NT2/D1 (cell line): Measurements from ENCODE around the gene LIF.

Experiments used
- SUZ12 ChIP-seq: IDR thresholded peaks from 2 replicates; pipeline ENCODE4 v1.6.1; 2011; ENCODE audit not compliant: insufficient read length, insufficient read depth; ENCODE audit errors: extremely low read depth
- ZNF274 ChIP-seq: IDR thresholded peaks from 2 replicates; pipeline ENCODE4 v1.6.1; 2011; ENCODE audit warnings: mild to moderate bottlenecking, low read depth, low read length

DNA sequence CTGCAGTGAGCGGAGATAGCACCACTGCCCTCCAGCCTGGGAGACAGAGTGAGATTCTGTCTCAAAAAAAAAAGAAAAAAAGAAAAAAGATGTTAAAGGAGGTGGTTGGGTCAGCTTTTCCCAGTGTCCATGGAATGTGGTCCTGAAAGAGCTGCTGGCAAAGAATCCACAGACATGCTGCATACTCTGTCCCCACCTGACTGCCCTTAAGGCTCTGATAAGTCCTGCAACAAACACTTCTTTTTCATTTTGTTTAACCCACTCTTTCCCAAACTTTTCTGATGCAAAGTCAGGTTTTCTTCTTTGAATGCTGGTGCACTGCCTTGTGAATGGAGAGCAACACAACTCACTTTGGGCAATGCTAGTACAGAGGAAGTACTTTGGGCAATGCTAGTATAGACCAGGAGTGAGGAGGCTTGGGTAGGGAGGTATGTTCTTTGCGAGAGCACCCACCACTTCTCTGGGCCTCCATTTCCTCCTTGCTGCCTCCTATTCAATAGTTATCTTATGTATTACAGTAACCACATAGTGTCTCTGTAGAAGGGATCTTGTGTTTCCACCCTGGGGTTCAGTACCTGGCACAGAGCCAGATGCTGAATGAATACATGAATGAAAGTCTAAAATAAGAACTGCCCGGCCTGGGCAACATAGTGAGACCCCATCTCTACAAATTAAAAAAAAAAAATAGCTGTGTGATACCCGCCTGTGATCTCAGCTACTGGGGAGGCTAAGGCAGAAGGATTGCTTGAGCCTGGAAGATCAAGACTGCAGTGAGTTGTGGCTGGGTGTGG lies 18.9 kb downstream of the LIF start:
- TF ChIP-seq ZNF274 (no peak), SUZ12 (no peak)
